ENCODE results near the gene UGCG.

Gene UGCG

DNA sequence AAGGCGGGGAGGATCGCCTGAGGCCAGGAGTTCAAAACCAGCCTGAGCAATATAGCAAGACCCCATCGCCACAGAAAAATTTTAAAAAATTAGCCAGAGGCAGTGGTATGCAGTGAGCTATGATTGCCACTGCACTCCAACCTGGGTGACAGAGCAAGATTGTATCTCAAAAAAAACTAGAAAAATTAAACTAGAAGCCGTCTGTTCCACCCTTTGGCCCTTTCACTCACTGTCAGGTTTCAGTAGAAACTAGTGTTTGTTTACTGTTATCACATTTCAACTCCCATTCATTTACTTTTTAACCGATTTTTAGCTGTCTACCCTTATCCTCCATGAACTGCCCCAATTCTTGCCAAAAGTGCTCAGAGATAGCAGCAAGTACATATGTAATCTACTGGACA is 8.3 kb downstream of the UGCG start:
- TF ChIP-seq, protein P1, sequence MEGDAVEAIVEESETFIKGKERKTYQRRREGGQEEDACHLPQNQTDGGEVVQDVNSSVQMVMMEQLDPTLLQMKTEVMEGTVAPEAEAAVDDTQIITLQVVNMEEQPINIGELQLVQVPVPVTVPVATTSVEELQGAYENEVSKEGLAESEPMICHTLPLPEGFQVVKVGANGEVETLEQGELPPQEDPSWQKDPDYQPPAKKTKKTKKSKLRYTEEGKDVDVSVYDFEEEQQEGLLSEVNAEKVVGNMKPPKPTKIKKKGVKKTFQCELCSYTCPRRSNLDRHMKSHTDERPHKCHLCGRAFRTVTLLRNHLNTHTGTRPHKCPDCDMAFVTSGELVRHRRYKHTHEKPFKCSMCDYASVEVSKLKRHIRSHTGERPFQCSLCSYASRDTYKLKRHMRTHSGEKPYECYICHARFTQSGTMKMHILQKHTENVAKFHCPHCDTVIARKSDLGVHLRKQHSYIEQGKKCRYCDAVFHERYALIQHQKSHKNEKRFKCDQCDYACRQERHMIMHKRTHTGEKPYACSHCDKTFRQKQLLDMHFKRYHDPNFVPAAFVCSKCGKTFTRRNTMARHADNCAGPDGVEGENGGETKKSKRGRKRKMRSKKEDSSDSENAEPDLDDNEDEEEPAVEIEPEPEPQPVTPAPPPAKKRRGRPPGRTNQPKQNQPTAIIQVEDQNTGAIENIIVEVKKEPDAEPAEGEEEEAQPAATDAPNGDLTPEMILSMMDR (IDR thresholded peaks at IDR 0.05; ENCODE audit: control insufficient read depth, insufficient read depth, low read depth, low read length, missing control alignments), result no peak
- H3K4me3 ChIP-seq (ENCODE audit: control insufficient read depth, low read depth, low read length), result no peak overlapping the region
- DNase-seq (ENCODE audit: low read depth), result no peak

DNA sequence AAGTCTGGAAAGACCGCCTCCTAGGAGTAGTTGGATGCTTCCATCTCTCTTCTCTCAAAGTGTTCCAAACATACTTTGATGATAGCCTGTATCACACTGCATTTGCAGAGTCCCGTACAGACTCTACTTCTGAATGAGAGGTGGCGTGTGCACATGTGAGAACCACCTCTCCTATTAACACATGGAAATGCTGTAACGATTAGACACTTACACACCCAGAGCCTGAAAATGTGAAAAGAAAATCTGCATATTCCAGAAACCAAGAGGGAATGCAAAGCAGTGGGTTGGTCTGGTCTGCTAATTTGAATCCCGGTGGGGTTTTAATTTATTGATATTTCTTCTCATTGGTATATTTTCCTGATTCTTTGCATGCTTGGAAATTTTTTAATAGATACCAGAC is 10.5 kb downstream of the UGCG start:
- H3K4me3 ChIP-seq (ENCODE audit: control insufficient read depth, low read depth, low read length), result no peak overlapping the region
- TF ChIP-seq, protein P1 (IDR thresholded peaks at IDR 0.05; ENCODE audit: control insufficient read depth, insufficient read depth, low read depth, low read length, missing control alignments), result no peak
- no peak for DNase-seq (ENCODE audit: low read depth)

DNA sequence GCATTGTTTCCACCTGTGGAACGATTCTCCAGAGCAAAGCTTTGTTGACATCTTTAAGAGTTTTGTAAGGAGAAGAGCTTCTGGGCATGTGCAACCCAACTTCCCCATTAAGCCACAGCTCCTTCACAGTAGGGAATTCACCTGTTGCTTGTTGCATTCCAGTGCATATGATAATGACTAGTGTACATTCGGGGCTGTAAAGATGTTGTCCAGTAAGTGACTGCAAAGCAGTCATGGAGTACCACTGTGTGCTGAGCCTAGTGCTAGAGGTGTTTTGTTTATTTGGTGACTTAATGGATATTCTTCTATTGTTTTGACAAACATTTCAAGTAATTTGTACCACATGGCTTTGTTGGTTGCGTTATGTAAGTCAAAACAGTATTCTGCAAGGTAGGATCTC is 12.8 kb downstream of the UGCG start:
- H3K4me3 ChIP-seq (ENCODE audit: control insufficient read depth, low read depth, low read length), result no peak overlapping the region
- TF ChIP-seq, protein P1 (IDR thresholded peaks at IDR 0.05; ENCODE audit: control insufficient read depth, insufficient read depth, low read depth, low read length, missing control alignments), result no peak
- DNase-seq (ENCODE audit: low read depth), result no peak

DNA sequence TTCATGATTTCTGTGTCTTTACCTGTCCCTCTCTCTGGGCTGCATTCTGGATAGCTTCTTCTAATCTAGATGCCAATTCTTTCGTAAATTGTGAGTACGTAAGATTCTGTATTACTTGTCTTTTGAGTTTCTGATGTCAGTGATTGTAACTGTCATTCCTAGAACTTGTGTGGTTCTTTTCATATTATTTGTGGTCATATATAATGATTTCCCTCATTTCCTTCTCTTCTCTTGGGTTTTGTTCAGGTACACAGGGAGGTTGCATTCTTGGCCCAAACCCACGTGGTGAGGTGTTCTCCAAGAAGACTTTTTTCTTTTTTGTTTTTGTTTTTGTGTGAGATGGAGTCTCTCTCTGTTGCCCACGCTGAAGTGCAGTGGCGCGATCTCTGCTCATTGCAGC is 13.8 kb downstream of the UGCG start:
- H3K4me3 ChIP-seq (ENCODE audit: control insufficient read depth, low read depth, low read length), result no peak overlapping the region
- no peak for DNase-seq (ENCODE audit: low read depth)
- TF ChIP-seq, protein P1 (IDR thresholded peaks at IDR 0.05; ENCODE audit: control insufficient read depth, insufficient read depth, low read depth, low read length, missing control alignments), result no peak

DNA sequence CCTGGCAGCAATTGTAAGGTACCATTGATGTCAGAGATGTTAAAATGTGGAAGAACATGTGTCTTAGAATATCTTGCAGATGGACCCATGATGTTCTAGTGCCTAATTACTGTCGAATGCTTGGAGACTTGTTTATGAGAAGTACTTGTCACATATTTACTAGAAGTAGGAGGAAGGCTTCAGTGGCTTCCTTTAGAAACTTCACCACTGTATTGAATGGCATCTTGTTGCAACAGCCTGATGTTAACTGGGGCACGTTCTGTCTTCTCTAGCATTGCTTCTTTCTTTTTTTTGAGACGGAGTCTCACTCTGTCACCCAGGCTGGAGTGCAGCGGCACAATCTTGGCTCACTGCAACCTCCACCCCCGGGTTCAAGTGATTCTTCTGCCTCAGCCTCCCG is 16.5 kb downstream of the UGCG start:
- TF ChIP-seq, protein P1 (IDR thresholded peaks at IDR 0.05; ENCODE audit: control insufficient read depth, insufficient read depth, low read depth, low read length, missing control alignments), result no peak
- H3K4me3 ChIP-seq (ENCODE audit: control insufficient read depth, low read depth, low read length), result no peak overlapping the region
- no peak for DNase-seq (ENCODE audit: low read depth)

DNA sequence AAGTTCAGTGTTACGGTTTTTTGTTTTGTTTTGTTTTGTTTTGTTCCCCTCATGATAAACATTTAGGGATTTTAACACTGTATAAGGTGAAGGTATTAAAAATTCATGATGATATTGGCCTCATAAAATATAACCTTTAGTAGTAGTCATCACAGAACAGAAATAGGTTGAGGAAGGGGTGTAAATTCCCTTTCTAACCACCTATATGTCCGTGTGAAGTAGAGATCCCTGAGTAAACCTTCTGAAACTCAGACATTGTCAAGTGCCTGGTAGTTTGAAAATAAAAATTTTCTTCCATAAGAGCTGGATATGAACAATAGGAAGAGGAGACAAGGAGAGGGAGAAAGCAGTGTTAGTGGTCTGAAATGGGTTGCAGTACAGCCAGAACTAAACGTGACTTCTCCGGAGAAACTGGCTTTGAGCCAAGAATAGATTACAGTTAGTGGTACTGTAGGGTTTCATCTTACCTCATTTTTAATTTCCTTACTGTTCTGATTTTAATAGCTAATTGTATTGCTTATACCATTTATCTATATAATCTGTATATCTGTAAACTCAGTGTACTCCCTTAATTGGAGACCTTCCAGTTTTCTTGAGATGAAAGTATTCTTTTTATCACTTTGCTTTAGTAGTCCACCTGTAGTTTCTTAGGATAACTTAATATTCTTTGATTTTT is 18.3 kb downstream of the UGCG start:
- no peak overlapping the region for H3K4me3 ChIP-seq (ENCODE audit: control insufficient read depth, low read depth, low read length)
- DNase-seq (ENCODE audit: low read depth), result no peak
- TF ChIP-seq, protein P1 (IDR thresholded peaks at IDR 0.05; ENCODE audit: control insufficient read depth, insufficient read depth, low read depth, low read length, missing control alignments), result no peak

DNA sequence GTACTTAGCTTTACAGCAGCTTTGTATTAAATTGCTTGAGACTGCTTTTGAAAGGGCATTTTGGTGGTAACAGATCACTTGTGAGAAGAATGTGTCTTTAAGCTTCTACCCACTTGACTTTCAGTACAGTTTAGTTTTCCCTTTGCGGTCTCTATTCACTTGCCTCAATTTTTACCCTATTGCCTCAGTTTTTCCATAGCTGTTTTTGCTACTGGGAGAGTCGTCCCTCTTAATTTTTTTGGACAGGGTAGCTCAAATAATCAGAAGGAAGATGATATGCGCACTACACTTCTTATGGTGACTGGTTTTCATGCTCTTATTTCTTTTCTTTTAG is 18.8 kb downstream of the UGCG start:
- TF ChIP-seq, protein P1 (IDR thresholded peaks at IDR 0.05; ENCODE audit: control insufficient read depth, insufficient read depth, low read depth, low read length, missing control alignments), result no peak
- DNase-seq (ENCODE audit: low read depth), result no peak
- H3K4me3 ChIP-seq (ENCODE audit: control insufficient read depth, low read depth, low read length), result no peak overlapping the region
